NCI-H187 treated with DMSO at 0.1 percent for 48 hours (cell line): Measurements from ENCODE around the gene LZTFL1.

Experiments
- DNase-seq: peaks from one replicate; lab custom pipeline; 2025; lab: John Stamatoyannopoulos, UW

LZTFL1 gene

DNA sequence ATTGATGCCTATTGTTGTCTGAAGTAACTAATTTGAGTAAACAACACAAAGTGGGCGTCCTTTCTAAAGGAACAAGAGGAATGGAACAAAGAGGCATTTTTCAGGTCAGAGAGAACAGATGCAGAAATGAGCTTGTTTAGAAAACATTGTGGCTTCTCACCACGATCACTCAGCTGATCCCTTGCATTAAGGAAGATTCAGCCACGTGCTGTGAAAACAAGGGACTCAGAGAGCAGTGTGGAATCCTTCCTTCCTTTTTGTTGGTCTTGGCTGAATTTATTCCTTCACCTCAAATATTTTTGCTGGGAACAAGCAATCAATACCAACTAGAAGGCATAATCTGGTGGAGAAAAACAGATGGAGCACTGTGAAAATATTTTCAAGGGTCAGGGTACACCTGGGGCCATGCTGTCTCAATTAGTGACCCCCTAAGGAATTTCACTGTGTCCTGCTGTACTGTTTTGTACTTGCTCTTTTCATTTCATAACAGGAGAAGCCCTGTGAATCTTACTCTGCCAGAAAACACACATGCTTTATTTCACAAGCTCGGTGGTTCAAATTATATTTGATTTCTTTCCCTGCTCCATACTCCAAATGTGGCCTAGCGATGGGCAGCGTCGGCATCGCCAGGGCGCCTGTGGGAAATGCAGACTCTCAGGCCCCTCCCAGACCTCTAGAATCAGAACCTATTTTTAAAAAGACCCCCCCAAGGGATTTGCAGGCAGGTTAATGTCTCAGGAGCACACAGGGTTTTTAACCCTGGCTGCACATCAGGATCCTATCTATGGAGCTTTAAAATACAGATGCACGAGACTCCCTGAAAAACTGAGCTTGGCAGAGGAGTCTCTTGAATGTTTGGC is 34.0 kb downstream of the LZTFL1 start:
- no peak for DNase-seq

DNA sequence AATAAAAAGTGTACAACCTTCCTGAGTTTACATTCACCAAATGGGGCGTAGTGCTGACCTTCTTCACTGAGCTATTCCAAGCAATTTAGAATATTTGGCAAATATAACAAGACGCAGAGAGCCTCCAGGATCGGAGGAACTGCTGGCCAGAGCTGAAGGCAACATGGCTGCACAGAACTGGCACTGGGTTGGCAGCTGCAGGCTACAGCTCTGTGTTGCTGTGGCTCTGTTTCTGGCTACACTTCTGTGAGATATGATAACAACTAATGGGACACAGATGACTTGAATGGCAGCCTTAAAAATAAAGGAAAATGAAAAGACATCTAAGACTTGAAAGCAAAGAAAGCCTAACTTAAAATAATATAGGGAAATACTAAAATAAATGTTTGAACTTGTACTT is 34.8 kb downstream of the LZTFL1 start:
- DNase-seq, result no peak

GRCh38 chr3:45806072-45806471 is 35.8 kb downstream of the LZTFL1 start:
- no peak for DNase-seq

DNA sequence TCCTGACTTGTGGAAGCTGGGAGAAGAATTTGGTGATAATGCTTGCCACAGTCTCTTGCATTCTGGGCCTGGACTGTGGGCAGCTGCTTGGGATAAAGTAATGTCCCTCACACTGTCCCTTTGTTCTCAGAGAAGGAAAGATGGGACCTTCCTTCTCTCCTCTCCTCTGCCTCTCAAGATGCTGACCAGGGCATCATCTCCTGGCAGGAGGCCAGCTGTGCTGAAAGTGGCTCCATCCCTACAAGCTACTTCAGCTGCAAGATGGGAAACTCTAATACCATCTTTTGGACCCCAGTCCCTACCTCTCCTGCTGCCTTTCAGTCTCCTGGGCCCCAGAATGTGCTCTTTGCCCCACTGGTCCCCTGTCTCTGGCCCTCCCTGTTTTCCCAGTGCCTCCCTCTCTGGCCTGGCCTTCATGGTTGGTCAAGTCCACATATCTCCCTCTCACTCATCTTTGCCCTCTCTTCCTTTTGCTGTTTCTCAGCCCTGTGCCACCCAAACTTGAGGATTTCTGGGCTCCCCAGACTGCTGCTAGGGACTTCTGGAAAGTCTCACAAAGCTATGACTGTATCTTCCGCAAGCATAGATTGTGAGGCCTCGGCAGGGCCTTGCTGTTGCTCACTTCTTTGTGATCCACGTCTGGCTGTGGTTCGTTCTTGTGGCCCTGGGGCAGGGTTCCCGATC is 38.5 kb downstream of the LZTFL1 start:
- DNase-seq, result no peak

GRCh38 chr3:45802146-45802545 is 39.8 kb downstream of the LZTFL1 start:
- no peak for DNase-seq

- no peak for DNase-seq
Measured at GRCh38 chr3:45800611-45801010, 41.3 kb downstream of the LZTFL1 start.

- no peak for DNase-seq
Measured at GRCh38 chr3:45799586-45799985, 42.3 kb downstream of the LZTFL1 start.

DNA sequence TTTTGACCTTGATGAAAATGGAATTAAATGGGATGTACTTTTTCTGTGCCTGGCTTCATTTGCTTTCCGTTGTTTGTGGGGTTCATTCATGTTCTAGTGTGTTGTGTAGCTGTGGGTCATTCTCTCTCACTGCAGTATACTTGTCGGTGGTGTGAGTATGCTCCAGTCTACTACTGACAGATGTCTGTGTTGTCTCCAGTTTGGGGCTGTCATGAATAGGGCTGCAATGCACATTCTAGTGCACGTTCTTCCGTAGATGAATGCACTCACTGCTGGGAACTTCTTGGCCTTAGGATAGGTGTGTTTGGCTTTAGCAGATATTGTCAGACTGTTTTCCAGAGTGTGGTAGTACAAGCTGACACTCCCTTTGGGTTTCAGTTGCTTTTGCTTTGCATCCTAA is 43.9 kb downstream of the LZTFL1 start:
- no peak for DNase-seq

- DNase-seq, result no peak
Measured at GRCh38 chr3:45796902-45797637, 44.8 kb downstream of the LZTFL1 start.

- no peak for DNase-seq
Measured at GRCh38 chr3:45795882-45796765, 45.8 kb downstream of the LZTFL1 start, which contains the start of gene SLC6A20. Gene SLC6A20 (minus strand): TSS chr3:45796536. CDS start chr3:45796419, 117 bp downstream.

GRCh38 chr3:45795509-45795881 is 46.4 kb downstream of the LZTFL1 start:
- no peak for DNase-seq

- DNase-seq, result no peak
Measured at GRCh38 chr3:45794660-45795059, 47.3 kb downstream of the LZTFL1 start.

DNA sequence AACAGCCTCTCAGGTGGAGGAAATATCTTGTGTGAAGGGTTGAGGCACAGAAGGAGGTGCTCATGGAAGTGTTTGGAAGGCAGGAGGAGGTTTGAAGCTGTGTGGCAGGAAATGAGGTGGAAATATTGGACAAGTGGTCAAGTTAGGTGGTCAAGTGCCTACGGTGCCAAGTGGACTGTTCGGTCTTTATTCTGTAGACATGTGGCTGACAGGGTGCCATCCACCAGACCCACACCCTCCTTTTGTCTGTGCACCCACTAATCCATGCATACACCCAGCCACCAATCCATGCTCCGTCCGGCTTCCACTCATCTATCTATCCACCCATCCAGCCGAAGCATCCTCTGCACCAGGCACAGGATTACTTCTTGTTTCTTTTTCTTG is 47.8 kb downstream of the LZTFL1 start:
- DNase-seq, result no peak

DNA sequence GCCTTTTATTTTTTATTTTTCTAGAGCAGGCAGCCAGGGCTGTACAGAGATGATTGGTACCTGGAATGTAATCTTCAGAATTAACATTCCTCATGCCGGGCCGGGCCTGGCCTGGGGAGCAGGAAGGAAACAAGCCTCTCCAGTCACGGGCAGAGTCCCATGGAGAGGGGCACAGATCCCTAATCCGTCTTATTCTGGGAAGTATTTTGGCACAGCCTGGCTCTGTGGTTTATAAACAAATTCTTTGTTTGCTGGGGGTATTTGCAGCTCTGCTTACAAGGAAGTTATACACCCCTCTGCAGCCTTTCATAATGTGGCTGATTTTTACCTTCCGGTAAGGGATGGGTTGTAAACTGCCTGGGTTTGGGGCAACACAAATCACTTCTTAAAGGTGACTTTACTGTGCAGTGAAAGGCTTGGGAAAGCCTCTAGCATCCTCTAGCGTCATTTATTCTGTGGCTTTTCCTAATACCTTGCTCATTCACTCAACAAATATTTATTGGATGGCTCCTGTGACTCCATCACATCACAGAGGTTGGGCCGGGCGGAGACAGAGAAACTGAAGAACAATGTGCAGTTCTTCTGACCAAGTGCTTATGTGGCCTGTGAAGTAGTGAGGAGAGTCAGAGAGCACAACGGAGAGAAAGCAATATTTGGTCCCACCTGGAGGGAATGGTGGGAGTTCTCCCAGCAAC is 48.3 kb downstream of the LZTFL1 start:
- DNase-seq, result no peak

DNA sequence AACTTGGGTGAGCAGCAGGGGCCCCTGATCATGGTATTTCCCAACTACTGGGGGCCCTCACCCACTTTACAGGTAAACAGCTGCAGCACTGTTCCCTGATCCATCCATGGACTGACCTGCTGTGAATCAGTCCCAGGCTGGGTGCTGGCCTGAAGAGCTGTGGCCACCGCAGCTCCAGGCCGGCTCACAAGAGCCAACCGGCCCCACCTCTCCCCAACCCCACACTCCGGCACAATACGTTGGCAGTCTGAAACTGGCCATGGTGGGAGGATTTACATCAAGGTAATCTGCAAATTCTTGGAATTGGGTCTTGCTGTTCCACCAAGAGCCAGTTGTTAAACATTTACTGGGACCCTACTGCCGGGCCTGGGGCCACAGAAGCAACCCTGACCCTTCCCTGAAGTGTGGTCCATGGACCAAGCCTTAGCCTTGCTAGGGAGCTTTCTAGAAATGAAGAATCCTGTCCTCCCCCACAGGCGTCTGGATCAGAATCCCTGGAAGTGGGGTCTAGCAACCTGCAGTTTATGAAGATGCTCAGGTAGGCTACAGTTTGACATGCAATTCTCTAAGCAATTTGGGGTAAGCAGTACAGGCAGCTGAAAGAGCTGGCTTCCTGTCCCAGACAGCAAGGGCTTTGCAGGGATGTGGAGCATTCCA is 49.3 kb downstream of the LZTFL1 start:
- no peak for DNase-seq

- no peak for DNase-seq
Measured at GRCh38 chr3:45792036-45792435, 49.9 kb downstream of the LZTFL1 start.

DNA sequence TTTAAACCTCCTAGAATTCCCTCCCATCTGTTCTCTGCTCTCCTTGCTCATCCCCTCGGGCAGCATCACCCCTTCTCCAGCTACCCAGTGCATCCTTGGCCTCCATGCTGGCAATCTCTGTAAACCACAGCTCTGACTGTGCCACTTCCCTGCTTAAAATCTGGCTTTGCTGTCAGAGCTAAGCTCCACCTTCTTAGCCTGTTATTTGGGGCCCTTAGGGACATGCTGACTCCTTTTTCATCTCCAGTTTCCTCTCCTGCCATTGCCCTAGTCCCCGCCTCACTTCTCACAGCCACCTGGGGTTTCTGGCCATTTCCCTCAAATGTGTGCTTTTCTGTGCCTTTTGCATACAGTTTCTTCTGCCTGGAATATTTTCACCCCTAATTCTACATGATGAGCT is 51.3 kb downstream of the LZTFL1 start:
- DNase-seq, result no peak

DNA sequence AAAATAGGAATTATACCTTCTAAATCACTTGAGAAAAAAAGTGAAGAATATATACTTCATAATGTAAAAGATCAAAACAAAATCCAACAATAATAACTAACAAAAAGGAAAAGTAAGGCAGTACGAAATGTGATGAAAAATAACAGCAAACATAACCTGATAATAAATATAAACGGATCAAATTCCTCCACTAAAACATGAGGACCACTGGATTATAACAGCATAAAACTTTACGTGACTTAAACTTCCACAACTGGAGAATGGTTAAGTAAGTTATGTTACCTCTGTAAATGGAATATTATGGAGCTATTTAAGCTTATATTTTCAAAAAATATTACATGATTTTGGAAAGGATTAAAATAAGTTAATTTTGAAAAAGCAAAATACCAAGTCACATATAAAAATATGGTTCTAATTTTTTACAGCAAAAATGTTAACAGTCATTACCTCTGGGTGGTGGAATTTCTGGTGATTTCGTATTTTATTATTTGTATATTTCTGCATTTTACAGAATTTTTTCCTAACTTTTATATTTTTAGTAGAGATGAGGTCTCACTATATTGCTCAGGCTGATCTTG is 52.6 kb downstream of the LZTFL1 start:
- DNase-seq, result no peak

DNA sequence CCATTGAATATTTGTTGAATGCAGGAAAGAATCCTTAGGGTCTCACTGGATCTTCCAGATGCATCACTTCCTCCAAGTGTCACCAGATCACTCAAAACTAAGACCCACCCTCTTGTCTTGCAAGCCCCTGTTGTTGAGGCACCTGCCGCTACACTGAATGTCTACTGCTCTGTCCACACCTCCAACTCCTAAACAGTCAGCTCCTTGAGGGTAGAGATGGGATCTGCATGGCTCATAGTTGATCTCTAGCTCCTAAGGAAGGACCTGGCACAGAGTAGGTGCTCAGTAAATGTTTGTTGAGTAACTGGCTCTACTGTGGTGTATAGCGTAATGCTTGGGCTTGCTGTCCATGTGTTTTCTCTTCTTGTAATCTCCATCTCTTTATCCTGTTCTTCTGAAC is 54.4 kb downstream of the LZTFL1 start:
- no peak for DNase-seq

- DNase-seq, result no peak
Measured at GRCh38 chr3:45786801-45787495, 55.0 kb downstream of the LZTFL1 start.
